Left lobe of liver (tissue), 2 donors: ENCODE data around the gene PSME1. TPM values are rescaled to one million over a fixed set of nuclear protein-coding genes. Genes with fewer than 3 reads are reported as not detected.

Experiments
- ATAC-seq: fragments of 200-7000 bp; cut with Tn5 transposase; one replicate; pipeline ENCODE4 v1.9.1; 2020; ENCODE audit warnings: mild to moderate bottlenecking, moderate library complexity
- DNase-seq: peaks from one replicate; pipeline ENCODE4 v3.0.0-alpha.2; 2020; ENCODE audit warnings: low spot score
- total RNA-seq: library from RNA; stranded (reverse); gene quantifications from one replicate; pipeline ENCODE4 v1.2.1, GENCODE V29; 2021
- donor health status: DM: no; HTN: no; CAD: no; lungs with moderate emphysema.
- donor health status: DM: no; HTN: yes; CAD: no.

PSME1 gene
- total RNA-seq, 1 donor from 2014 or later, result 98.1 TPM

GRCh38 chr14:24186831-24187538, 51.0 kb downstream of the PSME1 start:
- DNase-seq (no peak), ATAC-seq (no peak)

- DNase-seq (no peak), ATAC-seq (no peak)
Measured at GRCh38 chr14:24187539-24187915, 51.5 kb downstream of the PSME1 start.

Other genes with a start within 250 kb of the PSME1 start
- 59.0 TPM for gene DHRS4, start 182.4 kb upstream of the PSME1 start, total RNA-seq
- 46.4 TPM for gene DHRS4L2, start 147.3 kb upstream of the PSME1 start, total RNA-seq
- gene CARMIL3, start 84.2 kb upstream of the PSME1 start, total RNA-seq, result 2.0 TPM
- 0.40 TPM for gene CPNE6, start 64.6 kb upstream of the PSME1 start, total RNA-seq
- gene PCK2, start 41.9 kb upstream of the PSME1 start, total RNA-seq, result 590 TPM
- 212 TPM for gene DCAF11, start 21.4 kb upstream of the PSME1 start, total RNA-seq
- gene NRL, start 21.2 kb upstream of the PSME1 start, total RNA-seq, result 3.5 TPM
- gene FITM1, start 5.5 kb upstream of the PSME1 start, total RNA-seq, result 34.9 TPM
- gene EMC9, start 5.4 kb downstream of the PSME1 start, total RNA-seq, result 24.2 TPM
- 124 TPM for gene PSME2, start 10.4 kb downstream of the PSME1 start, total RNA-seq
- gene RNF31, start 11.3 kb downstream of the PSME1 start, total RNA-seq, result 28.6 TPM
- gene IRF9, start 25.1 kb downstream of the PSME1 start, total RNA-seq, result 25.1 TPM
- gene REC8, start 35.9 kb downstream of the PSME1 start, total RNA-seq, result 2.6 TPM
- gene IPO4, start 52.6 kb downstream of the PSME1 start, total RNA-seq, result 20.2 TPM
- 47.1 TPM for gene TM9SF1, start 59.2 kb downstream of the PSME1 start, total RNA-seq
- 0.35 TPM for gene TSSK4, start 69.5 kb downstream of the PSME1 start, total RNA-seq
- gene CHMP4A, start 77.3 kb downstream of the PSME1 start, total RNA-seq, result 14.4 TPM
- gene MDP1, start 79.9 kb downstream of the PSME1 start, total RNA-seq, result 5.0 TPM
- 66.7 TPM for gene NEDD8, start 96.2 kb downstream of the PSME1 start, total RNA-seq
- 30.3 TPM for gene GMPR2, start 96.7 kb downstream of the PSME1 start, total RNA-seq
- 24.2 TPM for gene TINF2, start 106.4 kb downstream of the PSME1 start, total RNA-seq
- 1.8 TPM for gene TGM1, start 127.0 kb downstream of the PSME1 start, total RNA-seq
- gene RABGGTA, start 135.4 kb downstream of the PSME1 start, total RNA-seq, result 15.8 TPM
- 91.0 TPM for gene DHRS1, start 163.6 kb downstream of the PSME1 start, total RNA-seq
- 17.2 TPM for gene NOP9, start 163.7 kb downstream of the PSME1 start, total RNA-seq
- 216 TPM for gene CIDEB, start 171.8 kb downstream of the PSME1 start, total RNA-seq
- 6.9 TPM for gene LTB4R2, start 173.9 kb downstream of the PSME1 start, total RNA-seq
- 7.2 TPM for gene LTB4R, start 175.3 kb downstream of the PSME1 start, total RNA-seq
- 5.5 TPM for gene ADCY4, start 198.9 kb downstream of the PSME1 start, total RNA-seq
- gene RIPK3, start 203.8 kb downstream of the PSME1 start, total RNA-seq, result 0.68 TPM
- gene NFATC4, start 232.0 kb downstream of the PSME1 start, total RNA-seq, result 1.4 TPM